Stimulated activated effector memory CD8-positive, alpha-beta T cell treated with anti-CD3 and anti-CD28 coated beads, Interleukin-12 subunit alpha, Interleukin-12 subunit beta, amount 100 ng/mL, for 72 hours (primary cell): ENCODE data around the gene DMPK.

Source experiments
- ATAC-seq: fragments of 150-1000 bp; cut with Tn5 transposase; 2 replicates; pipeline ENCODE4 v1.10.0; 2021
- DNase-seq, 2 donors: peaks; one replicate each; pipeline ENCODE4 v3.0.0; 2021 to 2022; ENCODE audit warnings: low spot score in 2 of 2
- H3K27ac Mint-ChIP-seq: one replicate; pipeline ENCODE4 v1.8.0; 2022; ENCODE audit warnings: mild to moderate bottlenecking, mixed read lengths
- H3K36me3 Mint-ChIP-seq: one replicate; pipeline ENCODE4 v1.8.0; 2022; ENCODE audit warnings: mild to moderate bottlenecking, mixed read lengths
- H3K4me1 Mint-ChIP-seq: one replicate; pipeline ENCODE4 v1.8.0; 2022; ENCODE audit warnings: mixed read lengths
- H3K4me3 Mint-ChIP-seq: one replicate; pipeline ENCODE4 v1.8.0; 2022; ENCODE audit warnings: mild to moderate bottlenecking, mixed read lengths
- H3K9me3 Mint-ChIP-seq: one replicate; pipeline ENCODE4 v1.8.0; 2022; ENCODE audit warnings: mixed read lengths

DMPK gene

GRCh38 chr19:45782820-45783785, 813 bp upstream of the DMPK start:
- Mint-ChIP-seq H3K9me3 (no peaks in the 10 kb centered on the region), H3K27ac (no peak overlapping the region), H3K4me1 (peaks cover 31% of the 10 kb centered on the region), H3K36me3 (peaks cover 30% of the 10 kb centered on the region), H3K4me3 (no peak overlapping the region)
- no peak for ATAC-seq
- no peak for DNase-seq

GRCh38 chr19:45781214-45782161, 802 bp downstream of the DMPK start:
- peak overlapping the region; percentile 5 for H3K27ac Mint-ChIP-seq
- DNase-seq (no peak), ATAC-seq (no peak)
- H3K4me3 Mint-ChIP-seq: no peak overlapping the region
- H3K9me3 Mint-ChIP-seq: no peaks in the 10 kb centered on the region
- H3K4me1 Mint-ChIP-seq: peaks cover 26% of the 10 kb centered on the region
- H3K36me3 Mint-ChIP-seq: peaks cover 24% of the 10 kb centered on the region

- no peak for DNase-seq
- H3K4me3 Mint-ChIP-seq: no peak overlapping the region
These were observed 1.7 kb downstream of the DMPK start for GRCh38 chr19:45780448-45781213.

GRCh38 chr19:45780146-45780447, 2.2 kb downstream of the DMPK start:
- Mint-ChIP-seq H3K4me3 (peak overlapping the region; percentile 79), H3K36me3 (peaks cover 21% of the 10 kb centered on the region), H3K4me1 (peaks cover 26% of the 10 kb centered on the region), H3K27ac (no peak overlapping the region), H3K9me3 (no peaks in the 10 kb centered on the region)
- ATAC-seq (no peak), DNase-seq (no peak)

More at GRCh38 chr19:45780448-45781213, 1.7 kb downstream of the DMPK start:
- ATAC-seq: no peak
- Mint-ChIP-seq H3K27ac (peak overlapping the region; percentile 5), H3K4me1 (peaks cover 26% of the 10 kb centered on the region), H3K36me3 (peaks cover 19% of the 10 kb centered on the region), H3K9me3 (no peaks in the 10 kb centered on the region)

- peaks cover 26% of the 10 kb centered on the region for H3K4me1 Mint-ChIP-seq
- H3K36me3 Mint-ChIP-seq: peaks cover 26% of the 10 kb centered on the region
- DNase-seq: peak; percentile 84 to 97
- peak overlapping the region; percentile 79 for H3K4me3 Mint-ChIP-seq
- no peaks in the 10 kb centered on the region for H3K9me3 Mint-ChIP-seq
- H3K27ac Mint-ChIP-seq: peak overlapping the region; percentile 82
- peak; percentile 92 for ATAC-seq
These were observed 2.8 kb downstream of the DMPK start for GRCh38 chr19:45779231-45780145.

GRCh38 chr19:45778010-45778661, 4.2 kb downstream of the DMPK start:
- H3K36me3 Mint-ChIP-seq: peaks cover 26% of the 10 kb centered on the region
- ATAC-seq: no peak
- peak overlapping the region; percentile 79 for H3K4me3 Mint-ChIP-seq

GRCh38 chr19:45777395-45777961, 4.8 kb downstream of the DMPK start:
- ATAC-seq: no peak
- peaks cover 26% of the 10 kb centered on the region for H3K4me1 Mint-ChIP-seq
- no peaks in the 10 kb centered on the region for H3K9me3 Mint-ChIP-seq
- no peak for DNase-seq
- peaks cover 26% of the 10 kb centered on the region for H3K36me3 Mint-ChIP-seq
- no peak overlapping the region for H3K4me3 Mint-ChIP-seq
- no peak overlapping the region for H3K27ac Mint-ChIP-seq

More at GRCh38 chr19:45778010-45778661, 4.2 kb downstream of the DMPK start:
- H3K27ac Mint-ChIP-seq: no peak overlapping the region
- peaks cover 26% of the 10 kb centered on the region for H3K4me1 Mint-ChIP-seq
- H3K9me3 Mint-ChIP-seq: no peaks in the 10 kb centered on the region
- no peak for DNase-seq

- peaks cover 29% of the 10 kb centered on the region for H3K36me3 Mint-ChIP-seq
- ATAC-seq (no peak), DNase-seq (no peak)
- no peaks in the 10 kb centered on the region for H3K9me3 Mint-ChIP-seq
- H3K27ac Mint-ChIP-seq: no peak overlapping the region
- no peak overlapping the region for H3K4me3 Mint-ChIP-seq
- H3K4me1 Mint-ChIP-seq: peaks cover 28% of the 10 kb centered on the region
These were observed 7.5 kb downstream of the DMPK start for GRCh38 chr19:45774765-45775164.

- Mint-ChIP-seq H3K27ac (no peak overlapping the region), H3K4me3 (no peak overlapping the region), H3K36me3 (peaks cover 27% of the 10 kb centered on the region), H3K4me1 (peaks cover 24% of the 10 kb centered on the region), H3K9me3 (no peaks in the 10 kb centered on the region)
- no peak for DNase-seq
- no peak for ATAC-seq
These were observed 8.9 kb downstream of the DMPK start for GRCh38 chr19:45773384-45773783.

- no peak for ATAC-seq
- no peak overlapping the region for H3K27ac Mint-ChIP-seq
- no peak for DNase-seq
These were observed 9.4 kb downstream of the DMPK start for GRCh38 chr19:45772912-45773311.

GRCh38 chr19:45772130-45772840, 10.0 kb downstream of the DMPK start:
- H3K9me3 Mint-ChIP-seq: no peaks in the 10 kb centered on the region
- DNase-seq: no peak
- ATAC-seq: no peak
- no peak overlapping the region for H3K27ac Mint-ChIP-seq
- no peak overlapping the region for H3K4me3 Mint-ChIP-seq
- H3K36me3 Mint-ChIP-seq: peaks cover 27% of the 10 kb centered on the region
- H3K4me1 Mint-ChIP-seq: peaks cover 23% of the 10 kb centered on the region

More at GRCh38 chr19:45772912-45773311, 9.4 kb downstream of the DMPK start:
- no peaks in the 10 kb centered on the region for H3K9me3 Mint-ChIP-seq
- peaks cover 23% of the 10 kb centered on the region for H3K4me1 Mint-ChIP-seq
- peaks cover 27% of the 10 kb centered on the region for H3K36me3 Mint-ChIP-seq
- no peak overlapping the region for H3K4me3 Mint-ChIP-seq

GRCh38 chr19:45771311-45771933, 10.9 kb downstream of the DMPK start:
- Mint-ChIP-seq H3K36me3 (peaks cover 19% of the 10 kb centered on the region), H3K27ac (no peak overlapping the region), H3K4me1 (peaks cover 23% of the 10 kb centered on the region), H3K4me3 (peak overlapping the region; percentile 90), H3K9me3 (no peaks in the 10 kb centered on the region)
- ATAC-seq (no peak), DNase-seq (no peak)
